ENCODE measurements around the gene DLG2. TPM values are rescaled to one million over a fixed set of nuclear protein-coding genes. Genes with fewer than 3 reads are reported as not detected.

DLG2 gene
- total RNA-seq, 4 donors from 2014 or later = 37.9 to 71.5 (median 44.9) TPM

GRCh38 chr11:85438328-85438727 lies 188.8 kb downstream of the DLG2 start:
- TF ChIP-seq POLR2A (IDR thresholded peaks at IDR 0.05) = no peak
- TF ChIP-seq EP300 (IDR thresholded peaks at IDR 0.05) = no peak
- no peak for TF ChIP-seq POLR2AphosphoS5 (IDR thresholded peaks at IDR 0.05)
- TF ChIP-seq, protein P1, sequence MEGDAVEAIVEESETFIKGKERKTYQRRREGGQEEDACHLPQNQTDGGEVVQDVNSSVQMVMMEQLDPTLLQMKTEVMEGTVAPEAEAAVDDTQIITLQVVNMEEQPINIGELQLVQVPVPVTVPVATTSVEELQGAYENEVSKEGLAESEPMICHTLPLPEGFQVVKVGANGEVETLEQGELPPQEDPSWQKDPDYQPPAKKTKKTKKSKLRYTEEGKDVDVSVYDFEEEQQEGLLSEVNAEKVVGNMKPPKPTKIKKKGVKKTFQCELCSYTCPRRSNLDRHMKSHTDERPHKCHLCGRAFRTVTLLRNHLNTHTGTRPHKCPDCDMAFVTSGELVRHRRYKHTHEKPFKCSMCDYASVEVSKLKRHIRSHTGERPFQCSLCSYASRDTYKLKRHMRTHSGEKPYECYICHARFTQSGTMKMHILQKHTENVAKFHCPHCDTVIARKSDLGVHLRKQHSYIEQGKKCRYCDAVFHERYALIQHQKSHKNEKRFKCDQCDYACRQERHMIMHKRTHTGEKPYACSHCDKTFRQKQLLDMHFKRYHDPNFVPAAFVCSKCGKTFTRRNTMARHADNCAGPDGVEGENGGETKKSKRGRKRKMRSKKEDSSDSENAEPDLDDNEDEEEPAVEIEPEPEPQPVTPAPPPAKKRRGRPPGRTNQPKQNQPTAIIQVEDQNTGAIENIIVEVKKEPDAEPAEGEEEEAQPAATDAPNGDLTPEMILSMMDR (IDR thresholded peaks at IDR 0.05) = no peak
- WGBS = 90% methylated on average over 1 of the region's 1 CpG
- Histone ChIP-seq H3K4me1 (no peaks in the 10 kb centered on the region), H3K4me3 (no peak overlapping the region), H3K27me3 (no peaks in the 10 kb centered on the region), H3K9me3 (peaks cover 23% of the 10 kb centered on the region), H3K27ac (no peak overlapping the region), H3K36me3 (no peaks in the 10 kb centered on the region)
- DNase-seq (ENCODE audit: low spot score in 2 of 2) = no peak

DNA sequence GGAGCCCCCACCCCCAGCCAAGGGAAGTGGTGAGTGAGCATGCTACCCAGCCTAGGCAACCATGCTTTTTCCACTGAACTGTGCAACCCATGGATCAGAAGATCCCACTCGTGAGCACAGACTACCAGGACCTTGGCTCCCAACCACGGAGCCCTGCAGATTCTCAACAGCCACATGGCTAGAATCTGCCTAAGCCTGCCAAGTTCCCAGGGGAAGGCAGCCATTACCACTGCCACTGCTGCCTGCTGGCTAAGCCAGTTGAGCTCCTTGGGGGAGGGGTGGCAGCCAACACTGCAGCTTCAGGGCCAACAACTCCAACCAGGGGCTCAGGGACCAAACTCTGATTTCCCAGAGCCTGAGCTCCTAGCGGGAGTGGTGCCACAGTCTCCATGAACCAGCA lies 195.8 kb downstream of the DLG2 start:
- peaks cover 21% of the 10 kb centered on the region for H3K9me3 ChIP-seq
- DNase-seq (ENCODE audit: low spot score in 2 of 2) = no peak
- WGBS = 89% methylated on average over 3 of the region's 3 CpGs

GRCh38 chr11:85423794-85424193 lies 203.3 kb downstream of the DLG2 start:
- Histone ChIP-seq H3K27ac (no peak overlapping the region), H3K27me3 (no peaks in the 10 kb centered on the region), H3K36me3 (no peaks in the 10 kb centered on the region), H3K4me3 (no peak overlapping the region), H3K9me3 (peaks cover 8% of the 10 kb centered on the region), H3K4me1 (no peaks in the 10 kb centered on the region)
- 81% methylated on average over 3 of the region's 3 CpGs for WGBS
- TF ChIP-seq, protein P1 (IDR thresholded peaks at IDR 0.05) = no peak
- no peak for TF ChIP-seq POLR2AphosphoS5 (IDR thresholded peaks at IDR 0.05)
- TF ChIP-seq EP300 (IDR thresholded peaks at IDR 0.05) = no peak
- TF ChIP-seq POLR2A (IDR thresholded peaks at IDR 0.05) = no peak
- no peak for DNase-seq (ENCODE audit: low spot score in 2 of 2)

More for the DNA sequence above, 195.8 kb downstream of the DLG2 start:
- Histone ChIP-seq H3K36me3 (no peaks in the 10 kb centered on the region), H3K27me3 (no peaks in the 10 kb centered on the region), H3K4me1 (no peaks in the 10 kb centered on the region), H3K4me3 (no peak overlapping the region), H3K27ac (no peak overlapping the region)
- no peak for TF ChIP-seq POLR2AphosphoS5 (IDR thresholded peaks at IDR 0.05)
- TF ChIP-seq, protein P1 (IDR thresholded peaks at IDR 0.05) = no peak
- no peak for TF ChIP-seq EP300 (IDR thresholded peaks at IDR 0.05)
- TF ChIP-seq POLR2A (IDR thresholded peaks at IDR 0.05) = no peak

- Histone ChIP-seq H3K27me3 (no peaks in the 10 kb centered on the region), H3K9me3 (peaks cover 11% of the 10 kb centered on the region), H3K27ac (no peak overlapping the region), H3K36me3 (no peaks in the 10 kb centered on the region), H3K4me1 (no peaks in the 10 kb centered on the region), H3K4me3 (no peak overlapping the region)
- TF ChIP-seq EP300 (IDR thresholded peaks at IDR 0.05) (no peak), POLR2AphosphoS5 (IDR thresholded peaks at IDR 0.05) (no peak), POLR2A (IDR thresholded peaks at IDR 0.05) (no peak)
- TF ChIP-seq, protein P1 (IDR thresholded peaks at IDR 0.05) = no peak
- WGBS = 86% methylated on average over 1 of the region's 1 CpG
- no peak for DNase-seq (ENCODE audit: low spot score in 2 of 2)
Observed at GRCh38 chr11:85423316-85423715, 203.8 kb downstream of the DLG2 start.

DNA sequence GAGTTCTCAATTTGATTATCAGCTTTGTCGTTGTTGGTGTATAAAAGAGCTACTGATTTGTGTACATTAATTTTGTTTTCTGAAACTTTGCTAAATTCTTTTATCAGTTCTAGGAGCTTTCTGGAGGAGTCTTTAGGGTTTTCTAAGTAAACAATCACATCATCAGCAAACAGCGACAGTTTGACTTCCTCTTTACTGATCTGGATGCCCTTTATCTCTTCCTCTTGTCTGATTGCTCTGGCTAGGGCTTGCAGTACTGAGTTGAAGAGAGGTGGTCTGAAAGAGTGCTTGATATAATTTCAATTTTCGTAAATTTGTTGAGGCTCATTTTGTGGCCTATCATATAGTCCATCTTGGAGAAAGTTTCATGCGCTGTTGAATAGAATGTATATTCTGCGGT lies 213.0 kb downstream of the DLG2 start:
- Histone ChIP-seq H3K4me1 (no peaks in the 10 kb centered on the region), H3K27ac (no peak overlapping the region), H3K36me3 (no peaks in the 10 kb centered on the region), H3K9me3 (peaks cover 25% of the 10 kb centered on the region), H3K4me3 (no peak overlapping the region), H3K27me3 (no peaks in the 10 kb centered on the region)
- TF ChIP-seq, protein P1 (IDR thresholded peaks at IDR 0.05) = no peak
- no peak for TF ChIP-seq POLR2A (IDR thresholded peaks at IDR 0.05)
- DNase-seq (ENCODE audit: low spot score in 2 of 2) = no peak
- WGBS = 89% methylated on average over 5 of the region's 5 CpGs

All from suprapubic skin (tissue), 4 donors.